ENCODE data around the gene DDX5.
"Not testable (repeated sequence)": the region's sequence is repeated elsewhere in the genome, so short reads cannot be mapped to it uniquely, and the experiment has no call there.

GRCh38 chr17:64466834-64467233 lies 39.3 kb downstream of the DDX5 start:
- not testable (repeated sequence) for TF ChIP-seq CTCF (conservative IDR thresholded peaks at IDR 0.05; ENCODE audit: low read length); EZH2phosphoT487 (IDR thresholded peaks at IDR 0.05; ENCODE audit: borderline replicate concordance)
